Right cardiac atrium (tissue), 5 donors: ENCODE results near the gene ST6GALNAC3. TPM values are rescaled to one million over a fixed set of nuclear protein-coding genes. Genes with fewer than 3 reads are reported as not detected.

Experiments
- ATAC-seq, 2 donors: fragments of 200-7000 bp; cut with Tn5 transposase; one replicate each; pipeline versions ENCODE4 v1.8.0 to v1.9.1; 2020; ENCODE audit warnings: moderate library complexity in 2 of 2, mild to moderate bottlenecking in 1 of 2
- DNase-seq, 3 donors: peaks; one replicate each; pipeline ENCODE4 v3.0.0-alpha.2; 2020
- H3K27ac ChIP-seq: one replicate; pipeline ENCODE4 v1.5.1; 2013; ENCODE audit warnings: mild to moderate bottlenecking, low read length, control low read depth, moderate library complexity
- H3K27me3 ChIP-seq: one replicate; pipeline ENCODE4 v1.6.1; 2013; ENCODE audit not compliant: control insufficient read depth, insufficient read depth
- H3K4me1 ChIP-seq: one replicate; pipeline ENCODE4 v1.6.1; 2013; ENCODE audit warnings: low read length; ENCODE audit not compliant: control insufficient read depth, insufficient read depth
- H3K4me3 ChIP-seq: one replicate; pipeline ENCODE4 v1.5.1; 2013; ENCODE audit warnings: low read length, control low read depth
- H3K9me3 ChIP-seq: one replicate; pipeline ENCODE4 v1.6.1; 2013; ENCODE audit warnings: low read length; ENCODE audit not compliant: control insufficient read depth
- WGBS: extraction: QIAGEN DNeasy Blood & Tissue Kit; methylation state at CpG from one replicate; pipeline ENCODE4 v1.1.7; 2013; 5-methylcytosine and 5-hydroxymethylcytosine counted together
- intact Hi-C, 4 donors: fragments of 100-400 bp; cut with DNase I; formaldehyde crosslinking; loops; one replicate each; pipeline versions ENCODE4 v1.11.0 to v1.14.0; 2022 to 2023
- polyA plus RNA-seq: library from polyadenylated mRNA; stranded (reverse); fragments of 200-250 nt; gene quantifications from one replicate; pipeline ENCODE4 v1.2.3, GENCODE V29; 2013
- total RNA-seq, 4 donors: library from RNA; stranded (reverse); fragmentation: NEBNext Ultra II Directional; extraction: Animal tissue kit (Norgen Biotek cat#: 25700); gene quantifications; one replicate each; pipeline ENCODE4 v1.2.1, GENCODE V29; 2021
- donor health status: healthy with polysubstance abuse.
- donor health status: DM: no; HTN: yes; CAD: no.
- donor health status: DM: no; HTN: no; CAD: no.
- donor health status: DM: no; HTN: yes; CAD: no; lungs with severe emphysema.
- donor health status: DM: yes; HTN: yes; CAD: no.

The ST6GALNAC3 gene
- total and polyA plus RNA-seq, 5 donors: 2.8 to 19.9 (median 15.4) TPM

- H3K4me3 ChIP-seq: no peak overlapping the region
- no peak for DNase-seq
- WGBS: 73% methylated on average over 5 of the region's 5 CpGs
- intact Hi-C loops: no loop called here
- ATAC-seq: no peak
- H3K27me3 ChIP-seq: no peaks in the 10 kb centered on the region
- H3K27ac ChIP-seq: no peak overlapping the region
- no peaks in the 10 kb centered on the region for H3K9me3 ChIP-seq
- H3K4me1 ChIP-seq: no peaks in the 10 kb centered on the region
These were observed 1.1 kb upstream of the ST6GALNAC3 start for GRCh38 chr1:76073481-76073880.

GRCh38 chr1:76075188-76075489, 593 bp downstream of the ST6GALNAC3 start:
- Histone ChIP-seq H3K4me3 (peak overlapping the region; percentile 44), H3K27me3 (no peaks in the 10 kb centered on the region), H3K4me1 (no peaks in the 10 kb centered on the region), H3K9me3 (no peaks in the 10 kb centered on the region), H3K27ac (peak overlapping the region; percentile 44)
- no peak for ATAC-seq
- intact Hi-C loops: no loop called here
- DNase-seq: no peak
- 20% methylated on average over 9 of the region's 9 CpGs for WGBS

GRCh38 chr1:76075877-76076276, 1.3 kb downstream of the ST6GALNAC3 start:
- Histone ChIP-seq H3K4me3 (peak overlapping the region; percentile 44), H3K9me3 (no peaks in the 10 kb centered on the region), H3K27me3 (no peaks in the 10 kb centered on the region), H3K27ac (peak overlapping the region; percentile 15), H3K4me1 (no peaks in the 10 kb centered on the region)
- 56% methylated on average over 5 of the region's 5 CpGs for whole genome bisulfite sequencing
- DNase-seq (no peak), ATAC-seq (peak; percentile 17 to 43)
- intact Hi-C loops: no loop called here

- intact Hi-C loops: no loop called here
These were observed 5.1 kb downstream of the ST6GALNAC3 start for GRCh38 chr1:76079475-76080227.

GRCh38 chr1:76080552-76081079, 6.1 kb downstream of the ST6GALNAC3 start:
- Histone ChIP-seq H3K4me3 (no peak overlapping the region), H3K9me3 (no peaks in the 10 kb centered on the region), H3K27ac (no peak overlapping the region), H3K27me3 (no peaks in the 10 kb centered on the region), H3K4me1 (peaks cover 1% of the 10 kb centered on the region)
- DNase-seq (no peak), ATAC-seq (no peak)
- intact Hi-C loops: no loop called here
- WGBS: 59% methylated on average over 4 of the region's 4 CpGs

More at GRCh38 chr1:76079475-76080227, 5.1 kb downstream of the ST6GALNAC3 start:
- Histone ChIP-seq H3K27ac (no peak overlapping the region), H3K27me3 (no peaks in the 10 kb centered on the region), H3K4me3 (no peak overlapping the region), H3K9me3 (no peaks in the 10 kb centered on the region), H3K4me1 (peaks cover 1% of the 10 kb centered on the region)
- no peak for ATAC-seq
- DNase-seq: no peak
- 93% methylated on average over 7 of the region's 7 CpGs for WGBS

GRCh38 chr1:76082062-76082461, 7.5 kb downstream of the ST6GALNAC3 start:
- Histone ChIP-seq H3K4me3 (no peak overlapping the region), H3K4me1 (peaks cover 1% of the 10 kb centered on the region), H3K9me3 (no peaks in the 10 kb centered on the region), H3K27ac (no peak overlapping the region), H3K27me3 (no peaks in the 10 kb centered on the region)
- intact Hi-C loops: no loop called here
- DNase-seq (no peak), ATAC-seq (no peak)
- 89% methylated on average over 4 of the region's 4 CpGs for WGBS

GRCh38 chr1:76083189-76083588, 8.6 kb downstream of the ST6GALNAC3 start:
- 80% methylated on average over 10 of the region's 10 CpGs for WGBS
- Histone ChIP-seq H3K27me3 (no peaks in the 10 kb centered on the region), H3K27ac (no peak overlapping the region), H3K4me1 (peaks cover 1% of the 10 kb centered on the region), H3K9me3 (no peaks in the 10 kb centered on the region), H3K4me3 (no peak overlapping the region)
- intact Hi-C loops: no loop called here
- peak in 1 of 3 donors; percentile 56 for DNase-seq
- peak in 1 of 2 donors; percentile 65 for ATAC-seq

- intact Hi-C loops: no loop called here
- H3K27ac ChIP-seq: no peak overlapping the region
- H3K9me3 ChIP-seq: no peaks in the 10 kb centered on the region
- 80% methylated on average over 4 of the region's 4 CpGs for WGBS
- no peaks in the 10 kb centered on the region for H3K27me3 ChIP-seq
- no peak overlapping the region for H3K4me3 ChIP-seq
- no peak for DNase-seq
- peaks cover 1% of the 10 kb centered on the region for H3K4me1 ChIP-seq
- no peak for ATAC-seq
These were observed 9.6 kb downstream of the ST6GALNAC3 start for GRCh38 chr1:76084029-76084627.

GRCh38 chr1:76084685-76085084, 10.1 kb downstream of the ST6GALNAC3 start:
- Histone ChIP-seq H3K9me3 (no peaks in the 10 kb centered on the region), H3K27ac (no peak overlapping the region), H3K4me1 (peaks cover 1% of the 10 kb centered on the region), H3K4me3 (no peak overlapping the region), H3K27me3 (no peaks in the 10 kb centered on the region)
- ATAC-seq (no peak), DNase-seq (no peak)
- intact Hi-C loops: no loop called here
- WGBS: 73% methylated on average over 3 of the region's 3 CpGs

- DNase-seq (no peak), ATAC-seq (no peak)
- H3K4me3 ChIP-seq: no peak overlapping the region
- peaks cover 1% of the 10 kb centered on the region for H3K4me1 ChIP-seq
- no peaks in the 10 kb centered on the region for H3K9me3 ChIP-seq
- no peaks in the 10 kb centered on the region for H3K27me3 ChIP-seq
- 61% methylated on average over 3 of the region's 3 CpGs for WGBS
- H3K27ac ChIP-seq: no peak overlapping the region
- intact Hi-C loops: no loop called here
These were observed 11.6 kb downstream of the ST6GALNAC3 start for GRCh38 chr1:76086109-76086508.

- Histone ChIP-seq H3K27me3 (no peaks in the 10 kb centered on the region), H3K4me3 (no peak overlapping the region), H3K4me1 (peaks cover 1% of the 10 kb centered on the region), H3K9me3 (no peaks in the 10 kb centered on the region), H3K27ac (no peak overlapping the region)
- intact Hi-C loops: no loop called here
- DNase-seq: no peak
- 75% methylated on average over 2 of the region's 2 CpGs for WGBS
- ATAC-seq: peak in 1 of 2 donors; percentile 67
These were observed 12.1 kb downstream of the ST6GALNAC3 start for GRCh38 chr1:76086597-76086996.
